IMR-90 (cell line): Measurements from ENCODE around the gene NR4A1. TPM values are rescaled to one million over a fixed set of nuclear protein-coding genes. Genes with fewer than 3 reads are reported as not detected.

ENCODE experiments used
- ATAC-seq: fragments of 200-7000 bp; cut with Tn5 transposase; 2 replicates; pipeline ENCODE4 v1.9.1; 2020; ENCODE audit warnings: low read depth, mild to moderate bottlenecking, moderate library complexity
- BruUV-seq: library from RNA; stranded (reverse); fragments of 400-500 nt; replicated peaks from 2 replicates; lab custom pipeline; 2021; lab: Mats Ljungman, UMichigan
- CTCF ChIA-PET: fragments of 300-600 bp; formaldehyde crosslinking; extraction: SDS; loops from one replicate; lab custom pipeline; 2021; ENCODE audit warnings: antibody characterized with exemption; lab: Yijun Ruan, JAX
- POLR2A ChIA-PET: fragments of 300-600 bp; sonication (Branson Sonifier 250); formaldehyde crosslinking; loops from one replicate; lab custom pipeline; 2022; ENCODE audit warnings: antibody characterized with exemption; ENCODE audit not compliant: unreplicated experiment; lab: Charles Lee
- DNase-seq: peaks from one replicate; pipeline ENCODE4 v3.0.0; 2013
- H2AFZ ChIP-seq: replicated peaks from 2 replicates; pipeline ENCODE3; 2013; ENCODE audit warnings: low read length, mild to moderate bottlenecking; ENCODE audit not compliant: poor library complexity
- H2AK5ac ChIP-seq: 2 replicates; pipeline ENCODE4 v1.6.1; 2013; ENCODE audit warnings: low read depth, low read length, inconsistent platforms
- H2AK9ac ChIP-seq: replicated peaks from 2 replicates; pipeline ENCODE3; 2013; ENCODE audit warnings: mild to moderate bottlenecking, low read depth, low read length, moderate library complexity; ENCODE audit not compliant: poor library complexity
- H2BK120ac ChIP-seq: 2 replicates; pipeline ENCODE4 v1.6.1; 2013; ENCODE audit warnings: low read depth, low read length, inconsistent platforms
- H2BK15ac ChIP-seq: 3 replicates; pipeline ENCODE4 v1.6.1; 2013; ENCODE audit warnings: low read depth, low read length, inconsistent platforms
- H2BK20ac ChIP-seq: 2 replicates; pipeline ENCODE4 v1.6.1; 2013; ENCODE audit warnings: low read depth, mild to moderate bottlenecking, inconsistent platforms, low read length, moderate library complexity
- H2BK5ac ChIP-seq: 2 replicates; pipeline ENCODE4 v1.6.1; 2013; ENCODE audit warnings: mild to moderate bottlenecking, low read depth, low read length, inconsistent platforms; ENCODE audit not compliant: poor library complexity, severe bottlenecking
- H3K14ac ChIP-seq: replicated peaks from 2 replicates; pipeline ENCODE4 v1.6.1; 2013; ENCODE audit warnings: low read depth, low read length, inconsistent platforms
- H3K18ac ChIP-seq: 2 replicates; pipeline ENCODE4 v1.6.1; 2013; ENCODE audit warnings: low read depth, low read length, control low read depth
- H3K23ac ChIP-seq: 2 replicates; pipeline ENCODE4 v1.6.1; 2013; ENCODE audit warnings: low read depth, low read length, inconsistent platforms
- H3K27ac ChIP-seq: 2 replicates; pipeline ENCODE4 v1.5.1; 2013; ENCODE audit warnings: mild to moderate bottlenecking, control low read depth, low read length; ENCODE audit not compliant: insufficient read depth
- H3K27me3 ChIP-seq: 2 replicates; pipeline ENCODE4 v1.6.1; 2013; ENCODE audit warnings: low read length; ENCODE audit not compliant: control insufficient read depth, insufficient read depth
- H3K36me3 ChIP-seq: 2 replicates; pipeline ENCODE4 v1.6.1; 2013; ENCODE audit warnings: low read length, mixed read lengths; ENCODE audit not compliant: control insufficient read depth, insufficient read depth
- H3K4ac ChIP-seq: 2 replicates; pipeline ENCODE4 v1.6.1; 2013; ENCODE audit warnings: low read depth, low read length, inconsistent platforms
- H3K4me1 ChIP-seq: 2 replicates; pipeline ENCODE4 v1.6.1; 2013; ENCODE audit warnings: low read length, mixed read lengths; ENCODE audit not compliant: control insufficient read depth, insufficient read depth
- H3K4me2 ChIP-seq: 2 replicates; pipeline ENCODE4 v1.6.1; 2013; ENCODE audit warnings: low read depth, mild to moderate bottlenecking, control low read depth, low read length, moderate library complexity
- H3K4me3 ChIP-seq: 2 replicates; pipeline ENCODE4 v1.5.1; 2013; ENCODE audit warnings: low read depth, mild to moderate bottlenecking, control low read depth, low read length, moderate library complexity; ENCODE audit not compliant: insufficient read depth
- H3K56ac ChIP-seq: 2 replicates; pipeline ENCODE4 v1.6.1; 2013; ENCODE audit warnings: low read length, inconsistent platforms; ENCODE audit not compliant: insufficient read depth; ENCODE audit errors: extremely low read depth
- H3K79me1 ChIP-seq, 2 experiments: 2 replicates each; pipeline ENCODE4 v1.6.1; 2013; ENCODE audit warnings: low read length in 2 of 2, inconsistent platforms in 1 of 2, low read depth in 1 of 2
- H3K9ac ChIP-seq: 2 replicates; pipeline ENCODE4 v1.6.1; 2013; ENCODE audit warnings: low read depth, low read length, control low read depth
- H3K9me1 ChIP-seq: 2 replicates; pipeline ENCODE4 v1.6.1; 2013; ENCODE audit warnings: low read length, inconsistent platforms; ENCODE audit not compliant: insufficient read depth
- H3K9me3 ChIP-seq: 2 replicates; pipeline ENCODE4 v1.6.1; 2013; ENCODE audit warnings: low read length; ENCODE audit not compliant: control insufficient read depth, insufficient read depth
- H4K20me1 ChIP-seq: 2 replicates; pipeline ENCODE4 v1.6.1; 2013; ENCODE audit warnings: low read length, inconsistent platforms; ENCODE audit not compliant: insufficient read depth
- H4K5ac ChIP-seq: 2 replicates; pipeline ENCODE4 v1.6.1; 2013; ENCODE audit warnings: mild to moderate bottlenecking, low read depth, low read length, control low read depth
- H4K8ac ChIP-seq, 2 experiments: 2 replicates each; pipeline ENCODE4 v1.6.1; 2013; ENCODE audit warnings: low read depth in 2 of 2, low read length in 2 of 2, control low read depth in 1 of 2, inconsistent platforms in 1 of 2
- H4K91ac ChIP-seq: 2 replicates; pipeline ENCODE4 v1.6.1; 2013; ENCODE audit warnings: low read depth, low read length, inconsistent platforms; ENCODE audit not compliant: insufficient read depth
- BHLHE40 ChIP-seq: fragments of 150-350 bp; IDR thresholded peaks from 2 replicates; pipeline ENCODE4 v1.6.1; 2016; ENCODE audit warnings: mild to moderate bottlenecking, low read depth, low read length
- CEBPB ChIP-seq: IDR thresholded peaks from 2 replicates; pipeline ENCODE4 v1.6.1; 2012; ENCODE audit warnings: low read depth, low read length, improper control_type of control experiment
- CHD1 ChIP-seq: IDR thresholded peaks from 2 replicates; pipeline ENCODE4 v1.6.1; 2012; ENCODE audit warnings: low read depth, low read length, improper control_type of control experiment
- CTCF ChIP-seq: conservative IDR thresholded peaks from 2 replicates; pipeline ENCODE4 v1.5.1; 2012; ENCODE audit warnings: mild to moderate bottlenecking, low read depth, low read length, improper control_type of control experiment
- MAFK ChIP-seq: IDR thresholded peaks from 2 replicates; pipeline ENCODE4 v1.6.1; 2012; ENCODE audit warnings: low read depth, low read length, improper control_type of control experiment
- MAZ ChIP-seq: IDR thresholded peaks from 2 replicates; pipeline ENCODE4 v1.6.1; 2012; ENCODE audit warnings: low read depth, mild to moderate bottlenecking, low read length, improper control_type of control experiment, moderate library complexity, borderline replicate concordance
- MXI1 ChIP-seq: IDR thresholded peaks from 2 replicates; pipeline ENCODE4 v1.6.1; 2012; ENCODE audit warnings: low read depth, mild to moderate bottlenecking, low read length, moderate library complexity, borderline replicate concordance
- NFE2L2 ChIP-seq: fragments of 150-350 bp; IDR thresholded peaks from 2 replicates; pipeline ENCODE4 v1.6.1; 2016; ENCODE audit warnings: low read depth, mild to moderate bottlenecking, low read length
- POLR2A ChIP-seq: IDR thresholded peaks from 2 replicates; pipeline ENCODE4 v1.6.1; 2012; ENCODE audit warnings: mild to moderate bottlenecking, low read depth, low read length
- RCOR1 ChIP-seq: IDR thresholded peaks from 2 replicates; pipeline ENCODE4 v1.6.1; 2012; ENCODE audit warnings: mild to moderate bottlenecking, low read length, improper control_type of control experiment; ENCODE audit not compliant: insufficient replicate concordance
- SMC3 ChIP-seq: fragments of 150-350 bp; IDR thresholded peaks from 2 replicates; pipeline ENCODE4 v1.6.1; 2016; ENCODE audit warnings: low read depth, mild to moderate bottlenecking, antibody characterized with exemption, low read length, moderate library complexity
- WGBS, 2 experiments: methylation state at CpG; one replicate each; pipeline versions ENCODE4 v1.1.5 to v1.1.7; 2013; ENCODE audit warnings: missing lambda C conversion rate in 2 of 2; ENCODE audit not compliant: insufficient read length in 1 of 2; ENCODE audit errors: extremely low coverage in 2 of 2; 5-methylcytosine and 5-hydroxymethylcytosine counted together
- dilution Hi-C: fragments of 300-500 bp; cut with HindIII; formaldehyde crosslinking; loops from one replicate; pipeline ENCODE4 v1.14.3; 2018; ENCODE audit warnings: low sequenced_read_pairs; ENCODE audit not compliant: unreplicated experiment
- in situ Hi-C: fragments of 300-500 bp; cut with MboI; formaldehyde crosslinking; loops from 3 replicates; pipeline ENCODE4 v1.14.3; 2019; ENCODE audit warnings: low sequenced_read_pairs, inconsistent platforms, mixed read lengths
- intact Hi-C: fragments of 100-400 bp; cut with micrococcal nuclease; formaldehyde crosslinking; loops from 2 replicates; pipeline ENCODE4 v1.10.0; 2022
- polyA plus RNA-seq, 3 experiments: library from polyadenylated mRNA; depleted of rRNA; stranded (reverse); fragments of >200 nt; gene quantifications; 2 replicates each; pipeline ENCODE4 v1.2.3, GENCODE V29; 2012; ENCODE audit warnings: low replicate concordance in 1 of 3
- total RNA-seq: library from RNA; depleted of rRNA; stranded (reverse); fragments of >200 nt; gene quantifications from 2 replicates; pipeline ENCODE4 v1.2.3, GENCODE V29; 2012
- TF ChIP-seq, protein P1 (sequence below): fragments of 150-350 bp; IDR thresholded peaks from 2 replicates; pipeline ENCODE4 v1.6.1; 2016; ENCODE audit warnings: low read depth, mild to moderate bottlenecking, low read length, moderate library complexity, borderline replicate concordance
- TF ChIP-seq, protein P2 (sequence below): fragments of 150-350 bp; IDR thresholded peaks from 2 replicates; pipeline ENCODE4 v1.6.1; 2017; ENCODE audit warnings: mild to moderate bottlenecking, antibody characterized with exemption, low read length, low read depth

Gene NR4A1
- total and polyA plus RNA-seq, 2 of the 4 experiments (the other 2 are of a cell fraction) = 6.6 to 34.1 TPM

GRCh38 chr12:52006726-52007157 is 44.5 kb upstream of the NR4A1 start, which contains the start of gene TAMALIN:
Gene TAMALIN (plus strand): TSS chr12:52006946. CDS start chr12:52007020, 74 bp downstream.
- peaks cover 18% of the 10 kb centered on the region for H3K4me1 ChIP-seq
- H3K9ac ChIP-seq = peak within 1 kb of the TSS; percentile 74
- WGBS, 2 experiments = 1% methylated on average over 20 of the region's 60 CpGs; no CpG with 5 or more reads in 1 of the 2 experiments
- DNase-seq = peak; percentile 53
- no peaks in the 10 kb centered on the region for H3K27me3 ChIP-seq
- H3K27ac ChIP-seq = peak within 1 kb of the TSS; percentile 30
- no peak within 1 kb of the TSS for H3K56ac ChIP-seq
- H3K4me2 ChIP-seq = peak within 1 kb of the TSS; percentile 69
- no peak within 1 kb of the TSS for H2BK15ac ChIP-seq
- TF ChIP-seq BHLHE40 (no peak), RCOR1 (no peak), POLR2A (peak; percentile 88), NFE2L2 (no peak), CTCF (no peak), SMC3 (no peak), MXI1 (no peak), MAFK (no peak), MAZ (peak; percentile 31; the same call in 1 of the 2 replicates), CHD1 (no peak), CEBPB (no peak)
- TF ChIP-seq, protein P1, sequence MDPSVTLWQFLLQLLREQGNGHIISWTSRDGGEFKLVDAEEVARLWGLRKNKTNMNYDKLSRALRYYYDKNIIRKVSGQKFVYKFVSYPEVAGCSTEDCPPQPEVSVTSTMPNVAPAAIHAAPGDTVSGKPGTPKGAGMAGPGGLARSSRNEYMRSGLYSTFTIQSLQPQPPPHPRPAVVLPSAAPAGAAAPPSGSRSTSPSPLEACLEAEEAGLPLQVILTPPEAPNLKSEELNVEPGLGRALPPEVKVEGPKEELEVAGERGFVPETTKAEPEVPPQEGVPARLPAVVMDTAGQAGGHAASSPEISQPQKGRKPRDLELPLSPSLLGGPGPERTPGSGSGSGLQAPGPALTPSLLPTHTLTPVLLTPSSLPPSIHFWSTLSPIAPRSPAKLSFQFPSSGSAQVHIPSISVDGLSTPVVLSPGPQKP = no peak
- TF ChIP-seq, protein P2, sequence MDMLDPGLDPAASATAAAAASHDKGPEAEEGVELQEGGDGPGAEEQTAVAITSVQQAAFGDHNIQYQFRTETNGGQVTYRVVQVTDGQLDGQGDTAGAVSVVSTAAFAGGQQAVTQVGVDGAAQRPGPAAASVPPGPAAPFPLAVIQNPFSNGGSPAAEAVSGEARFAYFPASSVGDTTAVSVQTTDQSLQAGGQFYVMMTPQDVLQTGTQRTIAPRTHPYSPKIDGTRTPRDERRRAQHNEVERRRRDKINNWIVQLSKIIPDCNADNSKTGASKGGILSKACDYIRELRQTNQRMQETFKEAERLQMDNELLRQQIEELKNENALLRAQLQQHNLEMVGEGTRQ = no peak
- peaks cover 3 to 36% of the 10 kb centered on the region in 2 experiments; a peak in 3 of 4 replicates for H3K79me1 ChIP-seq
- H3K14ac ChIP-seq = peak within 1 kb of the TSS; percentile 36
- dilution Hi-C loops (no loop called here), intact Hi-C loops (no loop called here), in situ Hi-C loops (no loop called here)
- no peak within 1 kb of the TSS; the same call in 1 of the 2 replicates for H4K91ac ChIP-seq
- peaks cover 21% of the 10 kb centered on the region for H3K9me1 ChIP-seq
- BruUV-seq = no TSS peak
- peaks cover 10% of the 10 kb centered on the region; the same call in 1 of the 2 replicates for H3K36me3 ChIP-seq
- no peaks in the 10 kb centered on the region; the same call in 1 of the 2 replicates for H4K20me1 ChIP-seq
- peak within 1 kb of the TSS; percentile 90 for H2AFZ ChIP-seq
- H3K4ac ChIP-seq = peak within 1 kb of the TSS; percentile 33; the same call in 1 of the 2 replicates
- ChIA-PET CTCF (interaction anchor here (7.8 kb wide), 1 partner anchor 16 kb away, joined by 128 read pairs; no protein-coding TSS in a partner anchor), POLR2A (interaction anchor here (0.5 to 0.8 kb wide), 6 partner anchors 11 to 78 kb away, joined by 3 to 4 read pairs (median 3); no protein-coding TSS in a partner anchor)
- ATAC-seq = peak; percentile 68
- H3K4me3 ChIP-seq = peak within 1 kb of the TSS; percentile 59
- no peak within 1 kb of the TSS; the same call in 1 of the 2 replicates for H4K5ac ChIP-seq
- H4K8ac ChIP-seq = peak within 1 kb of the TSS in 1 of 2 experiments; percentile 43; a peak in 1 of 4 replicates
- peak within 1 kb of the TSS; percentile 87 for H2AK9ac ChIP-seq
- H2BK20ac ChIP-seq = no peak within 1 kb of the TSS; the same call in 1 of the 2 replicates
- peak within 1 kb of the TSS; percentile 73 for H3K23ac ChIP-seq
- H3K9me3 ChIP-seq = no peaks in the 10 kb centered on the region
- no peak within 1 kb of the TSS; the same call in 1 of the 2 replicates for H3K18ac ChIP-seq
- peak within 1 kb of the TSS; percentile 48 for H2AK5ac ChIP-seq
- 0 out of 2 replicates have a peak within 1 kb of the TSS, but pooled peaks have one; percentile 19 for H2BK120ac ChIP-seq
- H2BK5ac ChIP-seq = no peak within 1 kb of the TSS
